ENCODE data around the gene ITGB1BP1. TPM values are rescaled to one million over a fixed set of nuclear protein-coding genes. Genes with fewer than 3 reads are reported as not detected.

The ITGB1BP1 gene
- total RNA-seq, 2 donors from 2014 or later = 29.0 to 34.4 TPM

DNA sequence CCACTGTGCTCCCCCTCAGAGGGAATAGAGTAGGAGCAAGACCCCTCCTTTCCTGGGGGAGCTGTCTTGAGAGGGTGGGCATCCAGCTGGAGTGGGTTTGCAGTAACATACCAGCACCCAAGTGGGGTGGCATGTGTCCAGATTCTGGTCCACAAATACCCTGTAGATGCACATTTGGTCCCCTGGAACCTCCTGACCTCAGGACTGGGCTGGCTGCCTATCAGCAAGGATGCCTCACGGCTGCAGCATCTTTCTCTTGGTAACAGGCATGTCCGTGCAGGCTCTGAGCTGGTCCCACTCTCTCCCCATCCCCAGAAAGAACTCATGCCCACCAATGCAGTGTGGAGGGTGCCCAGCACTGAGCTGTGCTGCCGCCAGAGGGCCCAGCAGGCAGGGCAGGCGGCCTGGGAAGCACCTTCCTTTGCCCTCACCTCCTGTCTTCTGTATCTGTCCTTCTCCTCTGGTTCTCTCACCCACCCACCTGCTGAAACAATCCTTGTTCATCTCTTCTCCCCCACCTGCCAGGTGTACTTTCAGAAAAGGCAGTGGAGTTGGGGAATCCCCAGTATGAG, 47.4 kb downstream of the ITGB1BP1 start:
- no peaks in the 10 kb centered on the region for H3K27me3 ChIP-seq
- no peak overlapping the region for H3K4me3 ChIP-seq
- H3K4me1 ChIP-seq = peaks cover 0 to 28% of the 10 kb centered on the region in 2 donors
- no peak for DNase-seq (ENCODE audit: low spot score)
- TF ChIP-seq, protein P1, sequence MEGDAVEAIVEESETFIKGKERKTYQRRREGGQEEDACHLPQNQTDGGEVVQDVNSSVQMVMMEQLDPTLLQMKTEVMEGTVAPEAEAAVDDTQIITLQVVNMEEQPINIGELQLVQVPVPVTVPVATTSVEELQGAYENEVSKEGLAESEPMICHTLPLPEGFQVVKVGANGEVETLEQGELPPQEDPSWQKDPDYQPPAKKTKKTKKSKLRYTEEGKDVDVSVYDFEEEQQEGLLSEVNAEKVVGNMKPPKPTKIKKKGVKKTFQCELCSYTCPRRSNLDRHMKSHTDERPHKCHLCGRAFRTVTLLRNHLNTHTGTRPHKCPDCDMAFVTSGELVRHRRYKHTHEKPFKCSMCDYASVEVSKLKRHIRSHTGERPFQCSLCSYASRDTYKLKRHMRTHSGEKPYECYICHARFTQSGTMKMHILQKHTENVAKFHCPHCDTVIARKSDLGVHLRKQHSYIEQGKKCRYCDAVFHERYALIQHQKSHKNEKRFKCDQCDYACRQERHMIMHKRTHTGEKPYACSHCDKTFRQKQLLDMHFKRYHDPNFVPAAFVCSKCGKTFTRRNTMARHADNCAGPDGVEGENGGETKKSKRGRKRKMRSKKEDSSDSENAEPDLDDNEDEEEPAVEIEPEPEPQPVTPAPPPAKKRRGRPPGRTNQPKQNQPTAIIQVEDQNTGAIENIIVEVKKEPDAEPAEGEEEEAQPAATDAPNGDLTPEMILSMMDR (IDR thresholded peaks at IDR 0.05) = no peak
- no peaks in the 10 kb centered on the region for H3K9me3 ChIP-seq
- H3K27ac ChIP-seq = no peak overlapping the region
- H3K36me3 ChIP-seq = peaks cover 26% of the 10 kb centered on the region

DNA sequence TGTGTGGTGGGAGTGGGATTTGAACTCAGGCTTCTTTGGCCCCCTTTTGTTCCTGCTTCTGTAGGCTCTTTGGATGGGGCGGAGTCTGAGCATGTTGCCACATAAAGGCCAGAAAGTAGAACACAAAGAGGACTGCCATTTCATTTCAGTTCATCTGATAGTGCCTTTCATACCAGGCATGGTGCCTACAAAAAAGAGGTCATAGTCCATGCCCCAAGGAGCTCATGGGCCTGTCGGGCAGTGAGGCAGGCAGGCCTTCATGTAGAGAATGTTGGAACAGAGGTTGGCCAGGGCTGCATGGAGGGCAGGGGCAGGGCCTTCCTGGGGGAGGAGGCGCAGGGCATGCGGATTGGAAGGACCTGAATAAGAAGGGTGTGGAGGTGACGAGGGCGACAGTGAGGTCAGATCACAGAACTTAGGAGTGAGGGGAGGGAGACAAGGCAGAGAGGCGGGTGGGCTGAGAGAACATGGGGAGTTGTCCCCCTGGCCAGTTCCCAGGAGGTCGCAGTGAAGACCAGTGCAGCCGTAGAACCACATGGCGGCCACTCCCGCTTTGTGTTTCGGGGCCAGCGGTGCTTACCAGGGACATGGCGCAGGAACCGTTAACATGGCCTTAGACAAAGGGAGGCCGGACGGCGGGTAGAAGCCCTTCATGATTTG, 49.1 kb downstream of the ITGB1BP1 start:
- TF ChIP-seq, protein P1 (IDR thresholded peaks at IDR 0.05) = no peak
- Histone ChIP-seq H3K27me3 (no peaks in the 10 kb centered on the region), H3K4me1 (peaks cover 0 to 19% of the 10 kb centered on the region in 2 donors), H3K36me3 (peaks cover 39% of the 10 kb centered on the region), H3K27ac (no peak overlapping the region), H3K9me3 (no peaks in the 10 kb centered on the region), H3K4me3 (no peak overlapping the region)
- no peak for DNase-seq (ENCODE audit: low spot score)

DNA sequence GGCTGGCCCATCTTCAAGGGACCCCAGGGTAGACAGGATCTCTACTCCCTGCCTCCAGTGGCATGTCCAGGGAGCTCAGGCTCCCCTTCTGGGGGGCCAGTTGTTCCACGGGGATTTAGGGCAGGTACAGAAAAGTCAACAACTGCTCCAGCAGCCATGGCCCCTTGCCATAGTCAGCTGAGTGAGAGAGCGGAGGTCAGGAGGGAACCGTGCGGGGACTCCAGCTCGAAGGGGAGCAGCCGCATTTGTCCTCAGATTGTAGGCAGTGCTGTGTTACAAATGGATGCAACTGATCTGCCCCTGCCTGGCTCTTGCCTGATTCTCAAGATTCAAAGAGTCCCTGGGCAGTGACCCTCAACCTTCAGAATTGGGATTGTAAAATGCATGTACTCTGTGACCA, 49.9 kb downstream of the ITGB1BP1 start:
- H3K4me3 ChIP-seq = no peak overlapping the region
- no peaks in the 10 kb centered on the region for H3K27me3 ChIP-seq
- no peaks in the 10 kb centered on the region for H3K9me3 ChIP-seq
- TF ChIP-seq, protein P1 (IDR thresholded peaks at IDR 0.05) = no peak
- H3K36me3 ChIP-seq = peaks cover 44% of the 10 kb centered on the region
- DNase-seq (ENCODE audit: low spot score) = no peak
- peaks cover 0 to 13% of the 10 kb centered on the region in 2 donors for H3K4me1 ChIP-seq
- no peak overlapping the region for H3K27ac ChIP-seq

DNA sequence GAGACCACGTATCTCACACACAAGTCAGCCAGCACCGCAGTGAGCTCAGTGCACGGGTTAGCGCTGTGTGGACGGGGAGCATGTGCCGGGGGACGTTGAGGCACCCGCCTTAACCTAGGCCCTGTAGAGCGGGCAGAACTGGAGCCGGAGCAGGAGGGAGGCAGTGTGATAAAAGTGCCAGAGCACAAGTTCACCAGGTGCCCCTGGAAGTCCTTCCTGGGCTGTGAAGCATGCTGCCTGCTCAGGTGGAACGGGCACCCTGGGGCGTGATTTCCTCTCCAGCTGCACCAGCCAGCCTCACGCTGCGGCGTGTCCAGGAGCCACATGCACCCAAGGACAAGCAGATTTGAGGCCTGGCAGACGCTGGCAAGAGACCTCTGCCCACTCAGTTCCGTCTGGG, 50.3 kb downstream of the ITGB1BP1 start:
- H3K4me3 ChIP-seq = no peak overlapping the region
- no peaks in the 10 kb centered on the region for H3K9me3 ChIP-seq
- no peaks in the 10 kb centered on the region for H3K27me3 ChIP-seq
- TF ChIP-seq, protein P1 (IDR thresholded peaks at IDR 0.05) = no peak
- peaks cover 0 to 9% of the 10 kb centered on the region in 2 donors for H3K4me1 ChIP-seq
- DNase-seq (ENCODE audit: low spot score) = no peak
- no peak overlapping the region for H3K27ac ChIP-seq
- peaks cover 49% of the 10 kb centered on the region for H3K36me3 ChIP-seq

DNA sequence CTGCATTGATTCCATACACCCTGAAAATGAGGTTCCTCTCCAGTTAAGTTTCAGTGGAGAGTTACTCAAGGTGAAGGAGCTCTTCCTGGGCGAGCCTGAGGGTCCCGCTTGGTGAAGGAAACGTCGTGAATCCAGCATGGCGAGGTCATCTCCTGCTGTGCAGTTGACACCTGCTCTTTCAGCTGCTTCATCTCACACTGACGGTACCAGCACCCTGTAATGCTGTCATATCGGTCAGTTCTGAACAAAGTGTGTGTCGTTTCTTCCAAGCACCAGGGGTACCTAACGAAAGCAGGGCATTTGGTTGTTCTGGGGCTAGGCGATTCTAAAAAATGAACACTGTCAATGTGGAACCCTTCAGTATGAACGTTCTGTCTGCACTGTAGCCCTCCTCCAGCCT, 52.6 kb downstream of the ITGB1BP1 start:
- Histone ChIP-seq H3K27ac (no peak overlapping the region), H3K36me3 (peaks cover 63% of the 10 kb centered on the region), H3K27me3 (no peaks in the 10 kb centered on the region), H3K4me3 (no peak overlapping the region), H3K9me3 (no peaks in the 10 kb centered on the region), H3K4me1 (no peaks in the 10 kb centered on the region)
- DNase-seq (ENCODE audit: low spot score) = no peak
- TF ChIP-seq, protein P1 (IDR thresholded peaks at IDR 0.05) = no peak
